Dendritic cell treated with granulocyte-macrophage colony-stimulating factor and Interleukin-4, amounts not matched to agents 40 ng/mL and 50 ng/mL, for 4 days (primary cell): Measurements from ENCODE around the gene PALLD.

ENCODE experiments used
- H3K27ac Mint-ChIP-seq: one replicate; pipeline ENCODE4 v1.8.0; 2022; ENCODE audit warnings: mild to moderate bottlenecking, mixed read lengths
- H3K27me3 Mint-ChIP-seq: one replicate; pipeline ENCODE4 v1.8.0; 2022; ENCODE audit warnings: mild to moderate bottlenecking, mixed read lengths
- H3K36me3 Mint-ChIP-seq: one replicate; pipeline ENCODE4 v1.8.0; 2022; ENCODE audit warnings: low read depth, mixed read lengths
- H3K4me1 Mint-ChIP-seq: one replicate; pipeline ENCODE4 v1.8.0; 2022; ENCODE audit warnings: low read depth, mixed read lengths
- H3K4me3 Mint-ChIP-seq: one replicate; pipeline ENCODE4 v1.8.0; 2022; ENCODE audit warnings: mild to moderate bottlenecking, moderate library complexity, mixed read lengths
- H3K9me3 Mint-ChIP-seq: one replicate; pipeline ENCODE4 v1.8.0; 2022; ENCODE audit warnings: mixed read lengths
- intact Hi-C: fragments of 100-400 bp; cut with micrococcal nuclease; formaldehyde crosslinking; loops from one replicate; pipeline ENCODE4 v1.15.0; 2022

PALLD gene

GRCh38 chr4:168522829-168523489 lies 26.1 kb downstream of the PALLD start:
- peaks cover 1% of the 10 kb centered on the region for H3K27me3 Mint-ChIP-seq
- no peaks in the 10 kb centered on the region for H3K36me3 Mint-ChIP-seq
- no peak overlapping the region for H3K27ac Mint-ChIP-seq
- H3K4me3 Mint-ChIP-seq = no peak overlapping the region
- peaks cover 5% of the 10 kb centered on the region for H3K4me1 Mint-ChIP-seq
- no peaks in the 10 kb centered on the region for H3K9me3 Mint-ChIP-seq
- intact Hi-C loops = no loop called here

GRCh38 chr4:168524006-168524405 lies 27.2 kb downstream of the PALLD start:
- peaks cover 5% of the 10 kb centered on the region for H3K4me1 Mint-ChIP-seq
- H3K27ac Mint-ChIP-seq = no peak overlapping the region
- no peaks in the 10 kb centered on the region for H3K36me3 Mint-ChIP-seq
- H3K4me3 Mint-ChIP-seq = no peak overlapping the region
- intact Hi-C loops = no loop called here
- peaks cover 1% of the 10 kb centered on the region for H3K27me3 Mint-ChIP-seq
- no peaks in the 10 kb centered on the region for H3K9me3 Mint-ChIP-seq

GRCh38 chr4:168524897-168525296 lies 28.0 kb downstream of the PALLD start:
- H3K4me3 Mint-ChIP-seq = no peak overlapping the region
- peaks cover 1% of the 10 kb centered on the region for H3K27me3 Mint-ChIP-seq
- no peak overlapping the region for H3K27ac Mint-ChIP-seq
- H3K36me3 Mint-ChIP-seq = no peaks in the 10 kb centered on the region
- intact Hi-C loops = no loop called here
- no peaks in the 10 kb centered on the region for H3K9me3 Mint-ChIP-seq
- H3K4me1 Mint-ChIP-seq = peaks cover 5% of the 10 kb centered on the region

GRCh38 chr4:168527560-168527959 lies 30.7 kb downstream of the PALLD start:
- H3K4me3 Mint-ChIP-seq = no peak overlapping the region
- H3K36me3 Mint-ChIP-seq = no peaks in the 10 kb centered on the region
- intact Hi-C loops = no loop called here
- peaks cover 9% of the 10 kb centered on the region for H3K4me1 Mint-ChIP-seq
- H3K27ac Mint-ChIP-seq = no peak overlapping the region
- H3K27me3 Mint-ChIP-seq = peaks cover 1% of the 10 kb centered on the region
- no peaks in the 10 kb centered on the region for H3K9me3 Mint-ChIP-seq

- Mint-ChIP-seq H3K27ac (no peak overlapping the region), H3K36me3 (no peaks in the 10 kb centered on the region), H3K9me3 (no peaks in the 10 kb centered on the region), H3K27me3 (peaks cover 1% of the 10 kb centered on the region), H3K4me3 (no peak overlapping the region), H3K4me1 (peaks cover 9% of the 10 kb centered on the region)
- intact Hi-C loops = no loop called here
Measured at GRCh38 chr4:168528131-168528949, 31.5 kb downstream of the PALLD start.

GRCh38 chr4:168529257-168529656 lies 32.4 kb downstream of the PALLD start:
- Mint-ChIP-seq H3K4me1 (peaks cover 9% of the 10 kb centered on the region), H3K27me3 (peaks cover 1% of the 10 kb centered on the region)
- intact Hi-C loops = no loop called here

GRCh38 chr4:168531305-168531704 lies 34.5 kb downstream of the PALLD start:
- Mint-ChIP-seq H3K4me3 (no peak overlapping the region), H3K27me3 (peaks cover 1% of the 10 kb centered on the region), H3K9me3 (no peaks in the 10 kb centered on the region), H3K4me1 (peaks cover 9% of the 10 kb centered on the region), H3K27ac (no peak overlapping the region), H3K36me3 (no peaks in the 10 kb centered on the region)
- intact Hi-C loops = no loop called here

More at GRCh38 chr4:168529257-168529656, 32.4 kb downstream of the PALLD start:
- Mint-ChIP-seq H3K9me3 (no peaks in the 10 kb centered on the region), H3K4me3 (no peak overlapping the region), H3K36me3 (no peaks in the 10 kb centered on the region), H3K27ac (no peak overlapping the region)

- peaks cover 4% of the 10 kb centered on the region for H3K4me1 Mint-ChIP-seq
- H3K27me3 Mint-ChIP-seq = no peaks in the 10 kb centered on the region
- no peaks in the 10 kb centered on the region for H3K36me3 Mint-ChIP-seq
- no peaks in the 10 kb centered on the region for H3K9me3 Mint-ChIP-seq
- H3K4me3 Mint-ChIP-seq = no peak overlapping the region
- intact Hi-C loops = no loop called here
- H3K27ac Mint-ChIP-seq = no peak overlapping the region
Measured at GRCh38 chr4:168534535-168534934, 37.7 kb downstream of the PALLD start.

- Mint-ChIP-seq H3K4me3 (no peak overlapping the region), H3K27me3 (no peaks in the 10 kb centered on the region), H3K36me3 (no peaks in the 10 kb centered on the region), H3K4me1 (peaks cover 1% of the 10 kb centered on the region), H3K27ac (no peak overlapping the region), H3K9me3 (no peaks in the 10 kb centered on the region)
- intact Hi-C loops = no loop called here
Measured at GRCh38 chr4:168535689-168536088, 38.8 kb downstream of the PALLD start.

- Mint-ChIP-seq H3K4me3 (no peak overlapping the region), H3K27ac (no peak overlapping the region), H3K4me1 (no peaks in the 10 kb centered on the region), H3K36me3 (no peaks in the 10 kb centered on the region), H3K9me3 (no peaks in the 10 kb centered on the region), H3K27me3 (no peaks in the 10 kb centered on the region)
- intact Hi-C loops = no loop called here
Measured at GRCh38 chr4:168536448-168536847, 39.6 kb downstream of the PALLD start.

- intact Hi-C loops = no loop called here
- H3K4me1 Mint-ChIP-seq = no peaks in the 10 kb centered on the region
Measured at GRCh38 chr4:168537086-168537485, 40.2 kb downstream of the PALLD start.

GRCh38 chr4:168537571-168537970 lies 40.7 kb downstream of the PALLD start:
- Mint-ChIP-seq H3K4me3 (no peak overlapping the region), H3K27me3 (no peaks in the 10 kb centered on the region), H3K9me3 (no peaks in the 10 kb centered on the region), H3K4me1 (no peaks in the 10 kb centered on the region), H3K36me3 (no peaks in the 10 kb centered on the region), H3K27ac (no peak overlapping the region)
- intact Hi-C loops = no loop called here

More at GRCh38 chr4:168537086-168537485, 40.2 kb downstream of the PALLD start:
- H3K36me3 Mint-ChIP-seq = no peaks in the 10 kb centered on the region
- H3K27me3 Mint-ChIP-seq = no peaks in the 10 kb centered on the region
- H3K4me3 Mint-ChIP-seq = no peak overlapping the region
- no peaks in the 10 kb centered on the region for H3K9me3 Mint-ChIP-seq
- H3K27ac Mint-ChIP-seq = no peak overlapping the region

- H3K36me3 Mint-ChIP-seq = no peaks in the 10 kb centered on the region
- no peaks in the 10 kb centered on the region for H3K4me1 Mint-ChIP-seq
- H3K9me3 Mint-ChIP-seq = no peaks in the 10 kb centered on the region
- no peak overlapping the region for H3K4me3 Mint-ChIP-seq
- H3K27me3 Mint-ChIP-seq = no peaks in the 10 kb centered on the region
- H3K27ac Mint-ChIP-seq = no peak overlapping the region
- intact Hi-C loops = no loop called here
Measured at GRCh38 chr4:168538632-168539031, 41.8 kb downstream of the PALLD start.

- Mint-ChIP-seq H3K36me3 (no peaks in the 10 kb centered on the region), H3K4me3 (no peak overlapping the region), H3K27ac (no peak overlapping the region), H3K9me3 (no peaks in the 10 kb centered on the region), H3K4me1 (no peaks in the 10 kb centered on the region), H3K27me3 (no peaks in the 10 kb centered on the region)
- intact Hi-C loops = no loop called here
Measured at GRCh38 chr4:168540086-168540485, 43.2 kb downstream of the PALLD start.
